ENCODE measurements around the gene ADGRA3.
"Not testable (repeated sequence)": the region's sequence is repeated elsewhere in the genome, so short reads cannot be mapped to it uniquely, and the experiment has no call there.

The ADGRA3 gene

GRCh38 chr4:22485737-22486136 lies 30.1 kb downstream of the ADGRA3 start:
- no peak overlapping the region for H3K27ac ChIP-seq

GRCh38 chr4:22483551-22483981 lies 32.3 kb downstream of the ADGRA3 start:
- Histone ChIP-seq H3K4me3 (no peak overlapping the region), H3K4me2 (peak overlapping the region; percentile 3; the same call in 1 of the 2 replicates), H3K9ac (no peak overlapping the region), H3K27me3 (no peaks in the 10 kb centered on the region), H3K27ac (no peak overlapping the region), H3K4me1 (peaks cover 40% of the 10 kb centered on the region), H3K9me3 (peaks cover 6% of the 10 kb centered on the region; the same call in 1 of the 2 replicates), H4K20me1 (peaks cover 88% of the 10 kb centered on the region), H3K36me3 (peaks cover 18% of the 10 kb centered on the region; the same call in 1 of the 2 replicates)
- TF ChIP-seq Cebpa-rat (IDR thresholded peaks at IDR 0.05), result no peak

More at GRCh38 chr4:22485737-22486136, 30.1 kb downstream of the ADGRA3 start:
- peaks cover 13% of the 10 kb centered on the region for H3K9me3 ChIP-seq
- H3K4me3 ChIP-seq, result no peak overlapping the region
- peaks cover 90% of the 10 kb centered on the region for H4K20me1 ChIP-seq
- H3K27me3 ChIP-seq, result no peaks in the 10 kb centered on the region
- peaks cover 14% of the 10 kb centered on the region; the same call in 1 of the 2 replicates for H3K36me3 ChIP-seq
- H3K4me1 ChIP-seq, result peaks cover 44% of the 10 kb centered on the region
- H3K9ac ChIP-seq, result no peak overlapping the region
- H3K4me2 ChIP-seq, result no peak overlapping the region
- TF ChIP-seq Cebpa-rat (IDR thresholded peaks at IDR 0.05), result no peak

GRCh38 chr4:22482250-22483127 lies 33.4 kb downstream of the ADGRA3 start:
- no peak for TF ChIP-seq Cebpa-rat (IDR thresholded peaks at IDR 0.05)
- H3K9ac ChIP-seq, result no peak overlapping the region
- peaks cover 88% of the 10 kb centered on the region for H4K20me1 ChIP-seq
- peaks cover 29% of the 10 kb centered on the region for H3K4me1 ChIP-seq
- peaks cover 11% of the 10 kb centered on the region; the same call in 1 of the 2 replicates for H3K36me3 ChIP-seq
- H3K27me3 ChIP-seq, result no peaks in the 10 kb centered on the region
- H3K4me3 ChIP-seq, result no peak overlapping the region
- H3K4me2 ChIP-seq, result peak overlapping the region; percentile 3; the same call in 1 of the 2 replicates
- peaks cover 6% of the 10 kb centered on the region; the same call in 1 of the 2 replicates for H3K9me3 ChIP-seq
- no peak overlapping the region for H3K27ac ChIP-seq

- H3K4me3 ChIP-seq, result no peak overlapping the region
- no peak overlapping the region for H3K4me2 ChIP-seq
- H3K9ac ChIP-seq, result no peak overlapping the region
- no peak overlapping the region for H3K27ac ChIP-seq
- H3K36me3 ChIP-seq, result peaks cover 11% of the 10 kb centered on the region; the same call in 1 of the 2 replicates
- H3K27me3 ChIP-seq, result no peaks in the 10 kb centered on the region
- no peak for TF ChIP-seq Cebpa-rat (IDR thresholded peaks at IDR 0.05)
- H3K4me1 ChIP-seq, result peaks cover 26% of the 10 kb centered on the region
- peaks cover 6% of the 10 kb centered on the region; the same call in 1 of the 2 replicates for H3K9me3 ChIP-seq
- peaks cover 74% of the 10 kb centered on the region for H4K20me1 ChIP-seq
Observed at GRCh38 chr4:22480675-22481327, 35.1 kb downstream of the ADGRA3 start.

GRCh38 chr4:22478426-22478825 lies 37.4 kb downstream of the ADGRA3 start:
- Histone ChIP-seq H4K20me1 (peaks cover 69% of the 10 kb centered on the region), H3K4me3 (no peak overlapping the region), H3K27ac (no peak overlapping the region), H3K4me1 (peaks cover 7% of the 10 kb centered on the region), H3K9ac (no peak overlapping the region), H3K4me2 (no peak overlapping the region), H3K9me3 (peaks cover 6% of the 10 kb centered on the region; the same call in 1 of the 2 replicates), H3K36me3 (peaks cover 11% of the 10 kb centered on the region; the same call in 1 of the 2 replicates), H3K27me3 (no peaks in the 10 kb centered on the region)
- TF ChIP-seq Cebpa-rat (IDR thresholded peaks at IDR 0.05), result no peak

- no peak overlapping the region for H3K27ac ChIP-seq
- peaks cover 6% of the 10 kb centered on the region; the same call in 1 of the 2 replicates for H3K9me3 ChIP-seq
- H4K20me1 ChIP-seq, result peaks cover 63% of the 10 kb centered on the region
- H3K36me3 ChIP-seq, result peaks cover 17% of the 10 kb centered on the region; the same call in 1 of the 2 replicates
- no peak overlapping the region for H3K4me3 ChIP-seq
- no peak for TF ChIP-seq Cebpa-rat (IDR thresholded peaks at IDR 0.05)
- H3K4me2 ChIP-seq, result no peak overlapping the region
- H3K27me3 ChIP-seq, result no peaks in the 10 kb centered on the region
- H3K9ac ChIP-seq, result no peak overlapping the region
- peaks cover 1% of the 10 kb centered on the region for H3K4me1 ChIP-seq
Observed at GRCh38 chr4:22477813-22478182, 38.1 kb downstream of the ADGRA3 start.

- TF ChIP-seq Cebpa-rat (IDR thresholded peaks at IDR 0.05), result no peak
- Histone ChIP-seq H3K9me3 (peaks cover 6% of the 10 kb centered on the region; the same call in 1 of the 2 replicates), H4K20me1 (peaks cover 59% of the 10 kb centered on the region), H3K27ac (no peak overlapping the region), H3K36me3 (peaks cover 21% of the 10 kb centered on the region; the same call in 1 of the 2 replicates), H3K4me2 (no peak overlapping the region), H3K4me3 (no peak overlapping the region), H3K9ac (no peak overlapping the region), H3K27me3 (no peaks in the 10 kb centered on the region), H3K4me1 (peaks cover 4% of the 10 kb centered on the region)
Observed at GRCh38 chr4:22477136-22477812, 38.6 kb downstream of the ADGRA3 start.

GRCh38 chr4:22476011-22476410 lies 39.9 kb downstream of the ADGRA3 start:
- H3K9ac ChIP-seq, result no peak overlapping the region
- peaks cover 52% of the 10 kb centered on the region for H4K20me1 ChIP-seq
- peaks cover 6% of the 10 kb centered on the region; the same call in 1 of the 2 replicates for H3K9me3 ChIP-seq
- H3K4me1 ChIP-seq, result peaks cover 13% of the 10 kb centered on the region
- TF ChIP-seq Cebpa-rat (IDR thresholded peaks at IDR 0.05), result no peak
- no peak overlapping the region for H3K4me3 ChIP-seq
- peaks cover 34% of the 10 kb centered on the region for H3K36me3 ChIP-seq
- H3K27me3 ChIP-seq, result no peaks in the 10 kb centered on the region
- H3K4me2 ChIP-seq, result no peak overlapping the region
- no peak overlapping the region for H3K27ac ChIP-seq

GRCh38 chr4:22475311-22475646 lies 40.6 kb downstream of the ADGRA3 start:
- H3K9ac ChIP-seq, H3K27me3 ChIP-seq, H3K9me3 ChIP-seq, H3K4me3 ChIP-seq, H3K4me2 ChIP-seq, H3K27ac ChIP-seq: not testable (repeated sequence)
- Histone ChIP-seq H3K36me3 (peaks cover 40% of the 10 kb centered on the region), H4K20me1 (peaks cover 45% of the 10 kb centered on the region), H3K4me1 (peaks cover 13% of the 10 kb centered on the region)
